GM12878 (cell line): Measurements from ENCODE around the gene EXD3. TPM values are rescaled to one million over a fixed set of nuclear protein-coding genes. Genes with fewer than 3 reads are reported as not detected.

Source experiments
- ATAC-seq: fragments of 200-7000 bp; cut with Tn5 transposase; 3 replicates; pipeline ENCODE4 v1.9.1; 2020; ENCODE audit warnings: mild to moderate bottlenecking, moderate library complexity
- BruUV-seq: library from RNA; stranded (reverse); fragments of 400-500 nt; replicated peaks from 2 replicates; lab custom pipeline; 2021; lab: Mats Ljungman, UMichigan
- CTCF ChIA-PET: fragments of 300-600 bp; sonication (Branson Sonifier 250); formaldehyde crosslinking; extraction: SDS; loops from one replicate; lab custom pipeline; 2021; ENCODE audit warnings: inconsistent platforms; lab: Yijun Ruan, JAX
- POLR2A ChIA-PET: fragments of 350-600 bp; formaldehyde crosslinking; extraction: SDS; loops from one replicate; lab custom pipeline; 2021; ENCODE audit warnings: inconsistent platforms; lab: Charles Lee
- RAD21 ChIA-PET: fragments of 300-600 bp; sonication (Branson Sonifier 250); formaldehyde crosslinking; loops from one replicate; lab custom pipeline; 2023; ENCODE audit warnings: antibody characterized with exemption; ENCODE audit not compliant: unreplicated experiment; lab: Charles Lee
- SMC1A ChIA-PET: fragments of 300-600 bp; sonication (Branson Sonifier 250); formaldehyde crosslinking; loops from one replicate; lab custom pipeline; 2023; ENCODE audit not compliant: unreplicated experiment, uncharacterized antibody; lab: Charles Lee
- DNase-seq: peaks from one replicate; pipeline ENCODE4 v3.0.0-alpha.2; 2011; ENCODE audit warnings: low read depth, low spot score
- FAIRE-seq: peaks from 3 replicates; lab custom pipeline; 2011; peaks lifted over from hg19 to GRCh38; lab: Jason Lieb, UNC
- H2AFZ ChIP-seq: 2 replicates; pipeline ENCODE4 v1.6.0; 2011; ENCODE audit warnings: low read depth, low read length, control low read depth; ENCODE audit not compliant: control insufficient read depth
- H3K27ac ChIP-seq: 2 replicates; pipeline ENCODE4 v1.5.1; 2011; ENCODE audit warnings: control low read depth; ENCODE audit not compliant: control insufficient read depth, insufficient read depth
- H3K27me3 ChIP-seq, 2 experiments: replicated peaks in 1 of 2; 2 replicates each; pipeline versions ENCODE4 v1.6.0 to v1.6.1; 2011; ENCODE audit warnings: low read length in 1 of 2; ENCODE audit not compliant: control insufficient read depth in 2 of 2, insufficient read depth in 2 of 2
- H3K36me3 ChIP-seq, 2 experiments: 2 replicates each; pipeline ENCODE4 v1.5.1; 2011; ENCODE audit warnings: low read length in 1 of 2; ENCODE audit not compliant: control insufficient read depth in 2 of 2, insufficient read depth in 2 of 2
- H3K4me1 ChIP-seq: 2 replicates; pipeline ENCODE4 v1.6.1; 2011; ENCODE audit warnings: mild to moderate bottlenecking, low read length, moderate library complexity, mixed read lengths; ENCODE audit not compliant: control insufficient read depth, insufficient read depth
- H3K4me2 ChIP-seq: 2 replicates; pipeline ENCODE4 v1.6.0; 2011; ENCODE audit warnings: control low read depth; ENCODE audit not compliant: control insufficient read depth, insufficient read depth
- H3K4me3 ChIP-seq: fragments of 200-600 bp; sonication (generic); 2 replicates; pipeline ENCODE4 v1.5.1; 2016
- H3K79me2 ChIP-seq: 2 replicates; pipeline ENCODE4 v1.6.0; 2011; ENCODE audit warnings: low read length; ENCODE audit not compliant: control insufficient read depth, insufficient read depth
- H3K9ac ChIP-seq: 2 replicates; pipeline ENCODE4 v1.8.0; 2011; ENCODE audit warnings: low read length, control low read depth, mixed read lengths; ENCODE audit not compliant: control insufficient read depth, insufficient read depth
- H3K9me3 ChIP-seq: replicated peaks from 3 replicates; pipeline ENCODE4 v1.5.1; 2011; ENCODE audit warnings: mild to moderate bottlenecking, low read length; ENCODE audit not compliant: control insufficient read depth, insufficient read depth
- H4K20me1 ChIP-seq: 2 replicates; pipeline ENCODE4 v1.6.0; 2011; ENCODE audit not compliant: control insufficient read depth, insufficient read depth
- CHD2 ChIP-seq: IDR thresholded peaks from 2 replicates; pipeline ENCODE4 v1.6.1; 2011; ENCODE audit warnings: low read depth, low read length, improper control_type of control experiment, borderline replicate concordance
- FOXM1 ChIP-seq: IDR thresholded peaks from 2 replicates; pipeline ENCODE4 v1.6.1; 2012; ENCODE audit warnings: low read depth, mild to moderate bottlenecking, inconsistent platforms, low read length, moderate library complexity
- GATAD2B ChIP-seq: fragments of 450-650 bp; conservative IDR thresholded peaks from 2 replicates; pipeline ENCODE4 v1.6.1; 2017; ENCODE audit warnings: low read depth, mild to moderate bottlenecking, moderate library complexity
- HDAC2 ChIP-seq: fragments of 200-600 bp; sonication (generic); IDR thresholded peaks from 2 replicates; pipeline ENCODE4 v1.6.1; 2017
- MEF2A ChIP-seq: IDR thresholded peaks from 2 replicates; pipeline ENCODE4 v1.6.1; 2011; ENCODE audit warnings: low read depth, mild to moderate bottlenecking, low read length, moderate library complexity; ENCODE audit not compliant: insufficient read depth
- NFYA ChIP-seq: IDR thresholded peaks from 2 replicates; pipeline ENCODE4 v1.6.1; 2011; ENCODE audit warnings: low read depth, mild to moderate bottlenecking, low read length, improper control_type of control experiment, borderline replicate concordance
- SREBF1 ChIP-seq: IDR thresholded peaks from 2 replicates; pipeline ENCODE4 v1.6.1; 2012; ENCODE audit warnings: mild to moderate bottlenecking, low read length
- TAF1 ChIP-seq: IDR thresholded peaks from 2 replicates; pipeline ENCODE4 v1.6.1; 2011; ENCODE audit warnings: mild to moderate bottlenecking, low read depth, low read length, borderline replicate concordance
- WGBS: methylation state at CpG from one replicate; pipeline ENCODE4 v1.1.6; 2016; ENCODE audit warnings: low lambda C conversion rate; ENCODE audit not compliant: insufficient replicate concordance, insufficient coverage; ENCODE audit errors: missing lambda C conversion rate; 5-methylcytosine and 5-hydroxymethylcytosine counted together
- in situ Hi-C: fragments of 300-500 bp; cut with MboI; formaldehyde crosslinking; loops from 9 replicates; pipeline ENCODE4 v1.14.3; 2018; ENCODE audit warnings: mixed read lengths
- intact Hi-C: fragments of 100-400 bp; cut with micrococcal nuclease; formaldehyde crosslinking; loops from one replicate; pipeline ENCODE4 v1.14.2; 2022; ENCODE audit not compliant: unreplicated experiment
- polyA plus RNA-seq, 11 experiments: library from polyadenylated mRNA; depleted of rRNA in 4 of 11; unstranded in 6 of 11; stranded (reverse) in 5 of 11; fragments of >200 nt; fragmentation: Nextera tagmentation in 4 of 11; fragmentation: Illumina TruSeq in 1 of 11; extraction: Ambion mirVana in 4 of 11; extraction: Trizol in 1 of 11; gene quantifications; 1 replicate in 1 of 11; 2 replicates in 10 of 11; pipeline versions ENCODE4 v1.2.1 to v1.2.3, GENCODE V29; 2011 to 2016; ENCODE audit warnings: inconsistent platforms in 2 of 11, missing spikeins in 2 of 11, low read depth in 1 of 11
- total RNA-seq, 4 experiments: library from RNA; depleted of rRNA in 3 of 4; stranded (reverse); fragments of >200 nt in 3 of 4; fragmentation: Illumina TruSeq in 1 of 4; extraction: Trizol in 1 of 4; gene quantifications; 2 replicates each; pipeline versions ENCODE4 v1.2.1 to v1.2.3, GENCODE V29; 2013 to 2021
- TF ChIP-seq, protein P1 (sequence below): fragments of 450-650 bp; IDR thresholded peaks from 2 replicates; pipeline ENCODE4 v1.6.1; 2017; ENCODE audit warnings: mild to moderate bottlenecking
- TF ChIP-seq, protein P2 (sequence below): fragments of 450-650 bp; conservative IDR thresholded peaks from 2 replicates; pipeline ENCODE4 v1.6.1; 2017; ENCODE audit warnings: mild to moderate bottlenecking, moderate library complexity
- TF ChIP-seq, protein P3 (sequence below): fragments of 150-350 bp; IDR thresholded peaks from 2 replicates; pipeline ENCODE4 v1.6.1; 2016; ENCODE audit warnings: low read depth, low read length
- TF ChIP-seq, protein P4 (sequence below): IDR thresholded peaks from 2 replicates; pipeline ENCODE4 v1.6.1; 2012; ENCODE audit warnings: low read depth, low read length, improper control_type of control experiment

The EXD3 gene
- total and polyA plus RNA-seq, 10 of the 15 experiments (the other 5 are each of a cell fraction or from before 2014, with no cell fraction given), result 0.21 to 7.1 (median 3.6) TPM

DNA sequence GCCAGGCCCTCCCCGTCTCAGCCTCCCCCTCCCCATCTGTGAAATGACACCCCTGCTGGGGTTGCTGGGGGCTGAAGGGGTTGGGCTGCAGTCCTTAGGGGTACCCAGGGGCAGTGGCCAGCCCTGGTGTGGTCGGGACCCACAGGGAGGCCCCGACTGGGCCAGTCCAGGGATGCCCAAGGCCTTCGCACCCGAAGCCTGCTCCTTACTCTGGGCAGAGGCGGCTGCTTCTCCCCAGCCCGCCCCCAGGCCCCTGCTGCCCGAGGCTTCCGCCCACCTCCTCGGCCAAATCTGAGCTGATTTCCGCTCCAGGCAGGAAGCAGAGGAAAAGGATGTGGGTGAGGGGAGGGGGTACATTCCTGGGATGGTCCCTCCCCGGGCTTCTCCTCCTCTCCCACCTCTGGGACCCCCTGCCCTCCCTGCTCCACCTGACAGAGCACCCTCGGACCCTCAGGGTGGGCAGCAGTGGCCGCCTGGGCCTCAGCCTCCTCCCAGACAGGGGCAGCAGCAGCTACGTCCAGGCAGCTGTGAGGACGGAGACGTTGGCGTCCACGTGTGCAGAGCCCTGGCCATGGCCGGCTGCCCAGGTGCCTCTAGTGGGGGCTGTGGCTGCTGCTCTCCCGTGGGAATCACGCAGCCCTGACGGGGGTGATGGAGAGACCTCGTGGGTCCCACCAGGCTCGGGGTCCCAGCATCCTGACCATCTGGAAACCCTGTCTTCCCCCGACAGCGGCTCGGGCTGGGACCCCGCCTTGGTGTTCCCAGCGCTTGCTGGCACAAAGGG lies 116.7 kb downstream of the EXD3 start (continued):
- TF ChIP-seq, protein P1, sequence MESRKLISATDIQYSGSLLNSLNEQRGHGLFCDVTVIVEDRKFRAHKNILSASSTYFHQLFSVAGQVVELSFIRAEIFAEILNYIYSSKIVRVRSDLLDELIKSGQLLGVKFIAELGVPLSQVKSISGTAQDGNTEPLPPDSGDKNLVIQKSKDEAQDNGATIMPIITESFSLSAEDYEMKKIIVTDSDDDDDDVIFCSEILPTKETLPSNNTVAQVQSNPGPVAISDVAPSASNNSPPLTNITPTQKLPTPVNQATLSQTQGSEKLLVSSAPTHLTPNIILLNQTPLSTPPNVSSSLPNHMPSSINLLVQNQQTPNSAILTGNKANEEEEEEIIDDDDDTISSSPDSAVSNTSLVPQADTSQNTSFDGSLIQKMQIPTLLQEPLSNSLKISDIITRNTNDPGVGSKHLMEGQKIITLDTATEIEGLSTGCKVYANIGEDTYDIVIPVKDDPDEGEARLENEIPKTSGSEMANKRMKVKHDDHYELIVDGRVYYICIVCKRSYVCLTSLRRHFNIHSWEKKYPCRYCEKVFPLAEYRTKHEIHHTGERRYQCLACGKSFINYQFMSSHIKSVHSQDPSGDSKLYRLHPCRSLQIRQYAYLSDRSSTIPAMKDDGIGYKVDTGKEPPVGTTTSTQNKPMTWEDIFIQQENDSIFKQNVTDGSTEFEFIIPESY, result no peak
- TF ChIP-seq GATAD2B (no peak), NFYA (no peak)

DNA sequence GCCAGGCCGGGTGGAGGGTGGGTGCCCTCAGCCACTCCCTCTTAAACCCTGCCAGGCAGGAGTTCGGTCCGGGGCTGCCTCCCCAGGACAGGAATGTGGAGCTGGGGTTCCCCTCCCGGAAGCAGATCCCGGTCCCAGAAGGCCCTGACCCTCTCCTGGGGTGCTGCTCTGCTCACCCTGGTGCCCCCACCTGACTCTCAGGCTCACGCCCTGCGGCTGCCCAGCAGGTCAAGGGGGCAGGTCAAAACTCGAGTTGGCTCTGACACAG lies 117.2 kb downstream of the EXD3 start:
- ChIA-PET RAD21 (no interaction called here), SMC1A (no interaction called here), CTCF (no interaction called here), POLR2A (interaction anchor here (1.0 kb wide), 1 partner anchor 10 kb away, joined by 3 read pairs; no protein-coding TSS in a partner anchor)
- intact Hi-C loops (no loop called here), in situ Hi-C loops (no loop called here)
- ATAC-seq (no peak), DNase-seq (no peak), FAIRE-seq (no peak)
- Histone ChIP-seq H3K4me3 (no peak overlapping the region), H3K27me3 (no peaks in the 10 kb centered on the region), H4K20me1 (no peaks in the 10 kb centered on the region), H3K9me3 (no peaks in the 10 kb centered on the region), H3K27ac (no peak overlapping the region), H2AFZ (peak overlapping the region; percentile 75), H3K9ac (no peak overlapping the region), H3K36me3 (no peaks in the 10 kb centered on the region), H3K79me2 (no peaks in the 10 kb centered on the region; the same call in 1 of the 2 replicates), H3K4me2 (0 out of 2 replicates have a peak overlapping the region, but pooled peaks have one; percentile 3), H3K4me1 (peaks cover 23% of the 10 kb centered on the region)
- 34% methylated on average over 8 of the region's 8 CpGs for WGBS
- no TSS peak for BruUV-seq
- TF ChIP-seq TAF1 (no peak), FOXM1 (no peak), GATAD2B (no peak), CHD2 (no peak), HDAC2 (no peak), MEF2A (no peak), SREBF1 (no peak)
- TF ChIP-seq, protein P2, sequence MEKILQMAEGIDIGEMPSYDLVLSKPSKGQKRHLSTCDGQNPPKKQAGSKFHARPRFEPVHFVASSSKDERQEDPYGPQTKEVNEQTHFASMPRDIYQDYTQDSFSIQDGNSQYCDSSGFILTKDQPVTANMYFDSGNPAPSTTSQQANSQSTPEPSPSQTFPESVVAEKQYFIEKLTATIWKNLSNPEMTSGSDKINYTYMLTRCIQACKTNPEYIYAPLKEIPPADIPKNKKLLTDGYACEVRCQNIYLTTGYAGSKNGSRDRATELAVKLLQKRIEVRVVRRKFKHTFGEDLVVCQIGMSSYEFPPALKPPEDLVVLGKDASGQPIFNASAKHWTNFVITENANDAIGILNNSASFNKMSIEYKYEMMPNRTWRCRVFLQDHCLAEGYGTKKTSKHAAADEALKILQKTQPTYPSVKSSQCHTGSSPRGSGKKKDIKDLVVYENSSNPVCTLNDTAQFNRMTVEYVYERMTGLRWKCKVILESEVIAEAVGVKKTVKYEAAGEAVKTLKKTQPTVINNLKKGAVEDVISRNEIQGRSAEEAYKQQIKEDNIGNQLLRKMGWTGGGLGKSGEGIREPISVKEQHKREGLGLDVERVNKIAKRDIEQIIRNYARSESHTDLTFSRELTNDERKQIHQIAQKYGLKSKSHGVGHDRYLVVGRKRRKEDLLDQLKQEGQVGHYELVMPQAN, result no peak
- TF ChIP-seq, protein P3, sequence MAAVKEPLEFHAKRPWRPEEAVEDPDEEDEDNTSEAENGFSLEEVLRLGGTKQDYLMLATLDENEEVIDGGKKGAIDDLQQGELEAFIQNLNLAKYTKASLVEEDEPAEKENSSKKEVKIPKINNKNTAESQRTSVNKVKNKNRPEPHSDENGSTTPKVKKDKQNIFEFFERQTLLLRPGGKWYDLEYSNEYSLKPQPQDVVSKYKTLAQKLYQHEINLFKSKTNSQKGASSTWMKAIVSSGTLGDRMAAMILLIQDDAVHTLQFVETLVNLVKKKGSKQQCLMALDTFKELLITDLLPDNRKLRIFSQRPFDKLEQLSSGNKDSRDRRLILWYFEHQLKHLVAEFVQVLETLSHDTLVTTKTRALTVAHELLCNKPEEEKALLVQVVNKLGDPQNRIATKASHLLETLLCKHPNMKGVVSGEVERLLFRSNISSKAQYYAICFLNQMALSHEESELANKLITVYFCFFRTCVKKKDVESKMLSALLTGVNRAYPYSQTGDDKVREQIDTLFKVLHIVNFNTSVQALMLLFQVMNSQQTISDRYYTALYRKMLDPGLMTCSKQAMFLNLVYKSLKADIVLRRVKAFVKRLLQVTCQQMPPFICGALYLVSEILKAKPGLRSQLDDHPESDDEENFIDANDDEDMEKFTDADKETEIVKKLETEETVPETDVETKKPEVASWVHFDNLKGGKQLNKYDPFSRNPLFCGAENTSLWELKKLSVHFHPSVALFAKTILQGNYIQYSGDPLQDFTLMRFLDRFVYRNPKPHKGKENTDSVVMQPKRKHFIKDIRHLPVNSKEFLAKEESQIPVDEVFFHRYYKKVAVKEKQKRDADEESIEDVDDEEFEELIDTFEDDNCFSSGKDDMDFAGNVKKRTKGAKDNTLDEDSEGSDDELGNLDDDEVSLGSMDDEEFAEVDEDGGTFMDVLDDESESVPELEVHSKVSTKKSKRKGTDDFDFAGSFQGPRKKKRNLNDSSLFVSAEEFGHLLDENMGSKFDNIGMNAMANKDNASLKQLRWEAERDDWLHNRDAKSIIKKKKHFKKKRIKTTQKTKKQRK, result no peak
- TF ChIP-seq, protein P4, sequence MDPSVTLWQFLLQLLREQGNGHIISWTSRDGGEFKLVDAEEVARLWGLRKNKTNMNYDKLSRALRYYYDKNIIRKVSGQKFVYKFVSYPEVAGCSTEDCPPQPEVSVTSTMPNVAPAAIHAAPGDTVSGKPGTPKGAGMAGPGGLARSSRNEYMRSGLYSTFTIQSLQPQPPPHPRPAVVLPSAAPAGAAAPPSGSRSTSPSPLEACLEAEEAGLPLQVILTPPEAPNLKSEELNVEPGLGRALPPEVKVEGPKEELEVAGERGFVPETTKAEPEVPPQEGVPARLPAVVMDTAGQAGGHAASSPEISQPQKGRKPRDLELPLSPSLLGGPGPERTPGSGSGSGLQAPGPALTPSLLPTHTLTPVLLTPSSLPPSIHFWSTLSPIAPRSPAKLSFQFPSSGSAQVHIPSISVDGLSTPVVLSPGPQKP, result no peak
